Body of pancreas (tissue), 4 donors: ENCODE measurements around the gene ARID1B.

ENCODE experiments used
- CTCF ChIP-seq, 7 experiments: fragments of 450-650 bp in 4 of 7; fragments of 200-600 bp in 3 of 7; sonication (generic) in 3 of 7; IDR thresholded peaks; one replicate each; pipeline ENCODE4 v1.5.1; 2016 to 2019; ENCODE audit warnings: antibody characterized with exemption in 7 of 7
- POLR2A ChIP-seq, 3 donors: fragments of 450-650 bp; IDR thresholded peaks; one replicate each; pipeline ENCODE4 v1.6.1; 2016; ENCODE audit warnings: antibody characterized with exemption in 3 of 3, mild to moderate bottlenecking in 2 of 3

DNA sequence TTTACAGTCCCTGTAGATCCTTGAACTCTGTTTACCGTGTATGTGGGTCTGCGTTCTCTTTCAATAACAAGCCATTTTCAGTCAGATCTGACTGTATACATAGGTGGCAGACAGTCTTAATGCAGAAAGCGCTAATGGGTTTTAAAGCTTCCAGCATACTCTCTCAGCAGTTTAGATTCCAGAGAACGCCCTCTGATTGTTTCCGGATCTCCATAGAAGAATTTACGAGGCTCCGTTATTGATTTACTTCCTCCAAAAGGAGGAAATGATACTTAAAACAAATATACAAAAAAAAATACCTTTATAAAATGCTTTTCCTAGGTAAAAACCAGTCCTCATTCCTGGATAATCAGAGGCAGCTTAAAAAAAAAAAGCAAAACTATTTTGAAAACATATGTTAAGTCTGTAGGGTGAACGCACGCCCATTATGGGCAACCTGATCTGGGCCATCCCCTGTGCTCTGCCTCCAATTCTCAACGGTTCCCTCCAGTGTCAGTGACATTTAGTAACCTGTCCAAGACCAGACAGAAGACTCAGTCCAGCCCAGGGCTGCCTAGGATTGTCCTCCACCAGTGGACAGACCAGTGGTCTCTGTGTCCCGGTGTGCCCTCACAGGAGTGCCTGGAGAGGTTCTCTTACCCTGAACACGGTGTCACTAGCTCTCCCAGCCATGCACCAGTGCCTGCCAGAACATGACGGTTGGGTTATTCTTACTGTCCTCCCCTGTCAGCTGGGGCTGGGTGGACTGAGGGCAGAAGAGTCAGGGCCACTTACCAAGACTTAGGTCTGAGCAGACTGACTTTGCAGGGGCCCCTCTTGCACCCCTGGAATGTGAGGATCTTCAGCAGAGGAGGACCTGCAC, 217.3 kb downstream of the ARID1B start:
- TF ChIP-seq POLR2A (IDR thresholded peaks at IDR 0.05) (no peak), CTCF (IDR thresholded peaks at IDR 0.05) (no peak)
